RWPE2 (cell line): ENCODE measurements around the gene PPP6R1.
A peak's percentile ranks its signal among the peaks of the same experiment; 100 is the strongest.

Experiments used
- ATAC-seq: fragments of 200-7000 bp; cut with Tn5 transposase; 3 replicates; pipeline ENCODE4 v1.9.1; 2021; ENCODE audit warnings: low read depth
- DNase-seq: peaks from one replicate; pipeline ENCODE4 v3.0.0-alpha.2; 2020; ENCODE audit warnings: low spot score
- H3K27ac ChIP-seq: fragments of 450-650 bp; 2 replicates; pipeline ENCODE4 v1.5.1; 2017; ENCODE audit warnings: mild to moderate bottlenecking; ENCODE audit not compliant: poor library complexity, severe bottlenecking
- H3K27me3 ChIP-seq: fragments of 250-450 bp; sonication (Bioruptor Pico); 2 replicates; pipeline ENCODE4 v1.5.1; 2021; ENCODE audit warnings: mild to moderate bottlenecking, moderate library complexity; ENCODE audit not compliant: insufficient read depth, poor library complexity, severe bottlenecking
- H3K36me3 ChIP-seq: fragments of 250-450 bp; sonication (Bioruptor Pico); 2 replicates; pipeline ENCODE4 v1.5.1; 2020; ENCODE audit warnings: low read depth, mild to moderate bottlenecking, moderate library complexity
- H3K4me1 ChIP-seq: fragments of 250-450 bp; sonication (Bioruptor Pico); 2 replicates; pipeline ENCODE4 v1.5.1; 2021; ENCODE audit warnings: mild to moderate bottlenecking, moderate library complexity; ENCODE audit not compliant: insufficient read depth, poor library complexity, severe bottlenecking
- H3K4me3 ChIP-seq: fragments of 250-450 bp; sonication (Bioruptor Pico); 2 replicates; pipeline ENCODE4 v1.5.1; 2021; ENCODE audit warnings: mild to moderate bottlenecking, moderate library complexity; ENCODE audit not compliant: severe bottlenecking
- H3K9me3 ChIP-seq: fragments of 250-450 bp; sonication (Bioruptor Pico); 2 replicates; pipeline ENCODE4 v1.5.1; 2021; ENCODE audit warnings: mild to moderate bottlenecking, moderate library complexity; ENCODE audit not compliant: severe bottlenecking
- CTCF ChIP-seq: fragments of 450-650 bp; IDR thresholded peaks from one replicate; pipeline ENCODE4 v1.5.1; 2017; ENCODE audit warnings: mild to moderate bottlenecking, moderate library complexity; ENCODE audit not compliant: poor library complexity, severe bottlenecking

The PPP6R1 gene

GRCh38 chr19:55251341-55252081, 7.3 kb downstream of the PPP6R1 start:
- no peaks in the 10 kb centered on the region for H3K27me3 ChIP-seq
- peaks cover 20% of the 10 kb centered on the region for H3K36me3 ChIP-seq
- no peak for TF ChIP-seq CTCF
- no peak for DNase-seq
- no peak overlapping the region for H3K27ac ChIP-seq
- H3K9me3 ChIP-seq: no peaks in the 10 kb centered on the region
- peaks cover 22% of the 10 kb centered on the region for H3K4me1 ChIP-seq
- no peak for ATAC-seq
- no peak overlapping the region for H3K4me3 ChIP-seq

GRCh38 chr19:55250262-55251036, 8.4 kb downstream of the PPP6R1 start:
- TF ChIP-seq CTCF: no peak
- ATAC-seq: no peak
- H3K27ac ChIP-seq: no peak overlapping the region
- H3K27me3 ChIP-seq: no peaks in the 10 kb centered on the region
- H3K4me1 ChIP-seq: peaks cover 14% of the 10 kb centered on the region
- peaks cover 24% of the 10 kb centered on the region; the same call in 1 of the 2 replicates for H3K36me3 ChIP-seq
- H3K9me3 ChIP-seq: no peaks in the 10 kb centered on the region
- no peak for DNase-seq
- no peak overlapping the region for H3K4me3 ChIP-seq

- H3K27ac ChIP-seq: no peak overlapping the region
- DNase-seq (no peak), ATAC-seq (no peak)
- no peak overlapping the region for H3K4me3 ChIP-seq
- peaks cover 28% of the 10 kb centered on the region for H3K36me3 ChIP-seq
- no peaks in the 10 kb centered on the region for H3K9me3 ChIP-seq
- TF ChIP-seq CTCF: no peak
- H3K4me1 ChIP-seq: peaks cover 14% of the 10 kb centered on the region
- H3K27me3 ChIP-seq: no peaks in the 10 kb centered on the region
Measured at GRCh38 chr19:55249841-55250240, 9.0 kb downstream of the PPP6R1 start.

GRCh38 chr19:55248704-55249103, 10.1 kb downstream of the PPP6R1 start:
- H3K4me3 ChIP-seq: no peak overlapping the region
- H3K27ac ChIP-seq: peak overlapping the region; percentile 1
- H3K9me3 ChIP-seq: no peaks in the 10 kb centered on the region
- ATAC-seq: no peak
- no peaks in the 10 kb centered on the region for H3K27me3 ChIP-seq
- TF ChIP-seq CTCF: no peak
- H3K36me3 ChIP-seq: peaks cover 34% of the 10 kb centered on the region
- no peak for DNase-seq
- H3K4me1 ChIP-seq: peaks cover 14% of the 10 kb centered on the region
